T-helper 1 cell treated with Interleukin-12 subunit alpha and Interleukin-12 subunit beta and Interleukin-4 antibody, amounts not matched to agents 30 μg/mL and 1 μg/mL, for 36 hours (primary cell): ENCODE data around the gene SEMA3C.
A peak's percentile ranks its signal among the peaks of the same experiment; 100 is the strongest.
"Not testable (repeated sequence)": the region's sequence is repeated elsewhere in the genome, so short reads cannot be mapped to it uniquely, and the experiment has no call there.

Experiments used
- H3K27ac Mint-ChIP-seq: one replicate; pipeline ENCODE4 v1.8.0; 2021; ENCODE audit warnings: mild to moderate bottlenecking, mixed read lengths
- H3K27me3 Mint-ChIP-seq: one replicate; pipeline ENCODE4 v1.8.0; 2021; ENCODE audit warnings: low read depth, mixed read lengths
- H3K36me3 Mint-ChIP-seq: one replicate; pipeline ENCODE4 v1.8.0; 2021; ENCODE audit warnings: low read depth, mixed read lengths
- H3K4me1 Mint-ChIP-seq: one replicate; pipeline ENCODE4 v1.8.0; 2021; ENCODE audit warnings: low read depth, mixed read lengths
- H3K4me3 Mint-ChIP-seq: one replicate; pipeline ENCODE4 v1.8.0; 2021; ENCODE audit warnings: mild to moderate bottlenecking, moderate library complexity, mixed read lengths
- H3K9me3 Mint-ChIP-seq: one replicate; pipeline ENCODE4 v1.8.0; 2021; ENCODE audit warnings: mixed read lengths

SEMA3C gene

DNA sequence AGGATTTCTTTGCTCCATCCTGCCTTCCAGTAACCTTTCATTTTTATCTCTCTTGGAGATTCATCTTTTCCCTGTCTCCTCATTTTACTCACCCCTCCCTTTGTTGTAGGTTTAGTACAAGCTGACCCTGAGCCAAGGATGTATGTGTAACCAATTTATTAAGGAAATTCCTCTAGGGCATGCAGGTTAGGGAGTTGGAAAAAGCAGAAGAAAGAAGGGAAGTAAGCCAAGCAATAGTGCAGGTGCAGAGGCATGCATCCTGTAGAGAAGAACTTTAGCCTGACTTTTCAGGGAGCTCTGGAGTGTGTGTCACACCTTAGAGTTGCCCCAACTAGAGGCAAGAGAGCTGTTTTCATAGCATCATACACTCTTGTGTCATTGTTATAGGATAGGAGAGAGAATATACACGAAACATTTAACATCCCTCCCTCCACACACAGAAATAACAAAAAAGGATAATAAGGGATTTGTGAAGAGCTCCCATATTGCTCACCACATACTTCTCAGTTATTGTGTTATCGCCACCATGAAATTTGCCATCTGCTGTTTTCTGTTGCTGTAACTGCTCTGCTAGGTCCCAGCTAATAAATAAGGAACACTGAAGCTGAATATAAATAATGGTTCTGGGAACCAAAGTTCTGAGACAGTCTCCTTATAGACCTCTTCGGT, 21.8 kb upstream of the SEMA3C start:
- H3K27ac Mint-ChIP-seq: no peak overlapping the region
- no peaks in the 10 kb centered on the region for H3K27me3 Mint-ChIP-seq
- no peaks in the 10 kb centered on the region for H3K4me1 Mint-ChIP-seq
- H3K9me3 Mint-ChIP-seq: no peaks in the 10 kb centered on the region
- no peak overlapping the region for H3K4me3 Mint-ChIP-seq
- no peaks in the 10 kb centered on the region for H3K36me3 Mint-ChIP-seq

DNA sequence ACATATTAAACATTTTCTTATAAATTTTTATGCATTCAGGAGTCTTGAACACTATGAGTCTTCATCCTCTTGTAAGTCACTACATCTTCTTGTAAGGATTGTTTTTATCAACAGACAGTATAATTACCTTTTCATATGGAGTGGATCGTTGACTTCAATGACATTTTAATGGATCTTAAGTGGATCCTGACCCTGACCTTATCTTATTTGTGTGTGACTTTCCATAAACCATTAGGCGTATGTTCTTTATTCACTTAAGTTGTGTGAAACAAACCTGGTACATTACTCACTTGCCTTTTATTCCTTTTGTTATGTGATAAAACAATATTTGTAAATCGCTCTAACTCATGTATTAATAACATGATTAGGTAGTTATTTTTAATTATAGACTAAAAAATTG, 18.5 kb upstream of the SEMA3C start:
- no peaks in the 10 kb centered on the region for H3K36me3 Mint-ChIP-seq
- H3K27ac Mint-ChIP-seq: no peak overlapping the region
- no peaks in the 10 kb centered on the region for H3K27me3 Mint-ChIP-seq
- H3K9me3 Mint-ChIP-seq: no peaks in the 10 kb centered on the region
- no peaks in the 10 kb centered on the region for H3K4me1 Mint-ChIP-seq
- H3K4me3 Mint-ChIP-seq: no peak overlapping the region

DNA sequence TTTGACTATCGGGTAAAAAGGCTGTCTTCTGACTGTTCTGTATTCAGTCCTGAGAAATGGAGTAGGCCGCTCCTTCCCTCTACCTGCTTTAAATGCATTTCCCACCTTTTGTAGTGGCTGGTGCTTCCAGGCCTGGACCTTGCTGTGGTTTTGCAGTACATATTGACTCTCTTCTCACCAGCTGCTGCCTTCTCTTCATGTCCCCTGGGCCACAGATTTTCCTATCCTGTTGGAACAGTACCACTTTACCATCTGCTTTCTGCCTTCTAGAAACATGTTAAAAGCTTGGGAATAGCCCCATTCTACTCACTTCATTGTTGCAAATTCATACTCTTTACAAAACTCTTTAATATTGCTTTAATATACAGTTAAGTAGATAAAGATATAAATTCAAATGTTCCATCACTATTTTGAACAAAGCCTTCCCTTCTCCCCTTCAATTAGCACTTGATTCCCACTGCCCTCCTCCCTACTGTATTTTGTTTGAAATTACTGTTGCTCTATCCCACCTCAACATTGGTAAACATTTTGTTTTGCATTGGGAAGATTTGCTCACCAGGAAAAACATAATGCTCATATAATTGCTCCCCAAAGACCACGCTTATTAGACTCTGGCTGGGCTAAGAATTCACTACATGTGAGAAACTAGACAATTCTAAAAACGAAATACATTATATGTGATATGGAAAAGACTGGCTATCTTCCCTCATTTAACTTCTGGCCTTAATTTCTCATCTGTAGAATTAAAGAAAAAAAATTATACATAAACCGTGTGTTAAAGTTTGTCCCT, 17.3 kb upstream of the SEMA3C start:
- Mint-ChIP-seq H3K4me1 (no peaks in the 10 kb centered on the region), H3K36me3 (no peaks in the 10 kb centered on the region), H3K27me3 (no peaks in the 10 kb centered on the region), H3K4me3 (no peak overlapping the region), H3K9me3 (no peaks in the 10 kb centered on the region), H3K27ac (no peak overlapping the region)

DNA sequence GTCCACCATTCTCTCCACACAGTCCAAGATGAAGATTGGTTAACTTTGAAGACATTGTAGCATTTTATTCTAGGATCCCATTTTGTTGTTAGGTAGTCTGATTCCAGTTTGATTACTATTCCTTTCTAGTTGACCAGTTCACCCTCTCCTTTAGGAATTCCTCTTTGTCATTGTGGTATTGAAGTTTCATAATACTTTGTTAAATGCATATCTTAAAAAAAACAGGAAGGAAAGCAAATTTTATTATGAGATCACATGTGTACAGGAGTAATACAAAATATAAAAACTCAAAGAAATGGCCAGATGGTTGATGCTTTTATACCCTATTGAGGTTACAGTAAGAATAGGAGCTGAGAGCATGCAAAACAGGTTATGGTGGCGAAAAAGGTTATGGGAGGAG, 15.5 kb upstream of the SEMA3C start:
- Mint-ChIP-seq H3K36me3 (no peaks in the 10 kb centered on the region), H3K9me3 (no peaks in the 10 kb centered on the region), H3K4me3 (no peak overlapping the region), H3K27ac (no peak overlapping the region), H3K27me3 (no peaks in the 10 kb centered on the region), H3K4me1 (no peaks in the 10 kb centered on the region)

DNA sequence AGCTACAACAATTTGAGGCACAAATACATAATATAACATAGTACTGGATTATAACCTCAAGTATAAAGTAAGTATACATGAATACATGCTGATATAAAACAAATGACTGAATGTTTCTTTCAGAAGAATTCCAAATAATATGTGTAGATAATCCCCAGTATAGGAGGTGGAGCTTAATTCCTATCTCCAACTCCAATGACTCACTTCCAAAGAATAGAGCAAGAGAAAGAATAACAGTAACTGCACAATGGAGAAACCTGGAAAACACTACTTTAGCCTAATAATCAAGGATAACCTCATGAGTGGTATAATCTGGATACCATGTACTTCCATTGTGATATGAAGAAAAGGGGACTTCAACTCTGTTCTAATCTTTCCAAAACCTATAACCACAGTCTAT, 13.7 kb upstream of the SEMA3C start:
- no peaks in the 10 kb centered on the region for H3K9me3 Mint-ChIP-seq

DNA sequence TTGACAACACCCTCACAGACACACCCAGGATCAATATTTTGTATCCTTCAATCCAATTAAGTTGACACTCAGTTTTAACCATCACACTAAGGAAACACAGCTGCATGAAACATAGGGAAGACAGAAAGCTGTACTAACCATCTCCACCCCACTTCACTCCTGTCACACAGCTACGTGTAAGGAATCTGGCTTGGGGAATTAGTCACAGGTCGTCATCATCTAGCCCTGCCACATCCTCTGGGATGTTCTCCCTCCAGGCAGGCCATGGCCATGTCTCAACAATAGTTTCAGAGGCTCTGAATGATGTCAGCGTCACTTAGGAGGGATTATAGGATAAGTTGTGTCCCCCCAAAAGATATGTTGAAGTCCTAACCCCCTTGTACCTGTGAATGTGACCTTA, 10.8 kb upstream of the SEMA3C start:
- Mint-ChIP-seq H3K4me3 (no peak overlapping the region), H3K9me3 (no peaks in the 10 kb centered on the region), H3K27me3 (no peaks in the 10 kb centered on the region), H3K36me3 (no peaks in the 10 kb centered on the region), H3K4me1 (no peaks in the 10 kb centered on the region), H3K27ac (no peak overlapping the region)

More for the DNA sequence above, 13.7 kb upstream of the SEMA3C start:
- Mint-ChIP-seq H3K4me3 (no peak overlapping the region), H3K27ac (no peak overlapping the region), H3K36me3 (no peaks in the 10 kb centered on the region), H3K27me3 (no peaks in the 10 kb centered on the region), H3K4me1 (no peaks in the 10 kb centered on the region)

DNA sequence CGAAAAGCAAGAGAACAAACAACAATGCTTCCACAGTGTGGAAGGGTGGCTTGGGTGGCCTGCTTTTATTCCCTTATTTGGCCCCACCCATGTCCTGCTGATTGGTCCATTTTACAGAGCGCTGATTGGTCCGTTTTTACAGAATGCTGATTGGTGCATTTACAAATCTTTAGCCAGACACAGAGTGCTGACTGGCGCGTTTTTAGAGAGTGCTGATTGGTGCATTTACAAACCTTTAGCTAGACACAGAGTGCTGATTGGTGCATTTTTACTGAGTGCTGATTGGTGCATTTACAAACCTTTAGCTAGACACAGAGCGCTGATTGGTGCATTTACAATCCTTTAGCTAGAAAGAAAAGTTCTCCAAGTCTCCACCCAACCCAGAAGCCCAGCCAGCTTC, 8.1 kb upstream of the SEMA3C start:
- not testable (repeated sequence) for H3K36me3 Mint-ChIP-seq, H3K27ac Mint-ChIP-seq, H3K4me1 Mint-ChIP-seq, H3K4me3 Mint-ChIP-seq, H3K9me3 Mint-ChIP-seq, H3K27me3 Mint-ChIP-seq

DNA sequence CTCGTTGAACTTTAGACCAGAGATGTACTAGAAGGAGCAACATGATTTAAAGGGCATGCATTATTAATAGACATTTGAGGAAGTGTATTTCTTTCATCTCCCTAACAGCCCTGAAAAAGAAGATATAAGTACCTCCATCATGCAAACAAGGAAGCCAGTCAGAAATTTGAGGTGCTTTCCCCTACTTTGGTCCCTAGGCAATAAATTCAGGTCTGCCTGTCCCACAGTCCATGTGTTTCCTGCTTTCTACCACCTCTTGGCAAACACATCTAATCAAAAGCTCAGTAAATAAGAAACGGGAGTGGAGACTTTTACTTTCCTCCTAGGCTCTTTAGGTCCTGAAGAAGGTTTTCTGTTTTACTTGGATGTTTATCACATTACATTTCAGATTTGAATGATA, 5.2 kb upstream of the SEMA3C start:
- no peaks in the 10 kb centered on the region for H3K4me1 Mint-ChIP-seq
- no peak overlapping the region for H3K27ac Mint-ChIP-seq

DNA sequence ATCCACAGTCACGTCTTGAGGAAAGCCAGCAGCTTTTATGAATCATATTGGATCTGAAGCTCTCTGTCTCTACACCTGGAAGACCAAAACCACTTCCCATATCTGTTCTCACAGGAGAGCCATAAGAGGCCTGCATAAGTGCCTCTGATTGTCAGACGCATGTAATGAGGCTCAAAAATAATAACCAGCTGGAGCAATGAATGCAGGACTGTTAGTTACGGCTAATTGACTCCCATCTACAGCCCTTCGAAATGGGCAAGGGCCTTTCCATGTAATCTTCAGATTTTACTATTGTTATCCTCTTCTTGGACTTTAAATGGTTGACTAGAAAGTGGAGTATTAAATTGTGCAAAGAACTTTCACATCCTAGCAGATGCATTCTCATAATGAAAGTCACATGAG, 4.4 kb upstream of the SEMA3C start:
- no peaks in the 10 kb centered on the region for H3K36me3 Mint-ChIP-seq
- H3K9me3 Mint-ChIP-seq: no peaks in the 10 kb centered on the region
- H3K4me1 Mint-ChIP-seq: peaks cover 3% of the 10 kb centered on the region
- H3K27ac Mint-ChIP-seq: no peak overlapping the region
- H3K27me3 Mint-ChIP-seq: peaks cover 27% of the 10 kb centered on the region
- no peak overlapping the region for H3K4me3 Mint-ChIP-seq

More for the DNA sequence above, 5.2 kb upstream of the SEMA3C start:
- Mint-ChIP-seq H3K27me3 (peaks cover 22% of the 10 kb centered on the region), H3K36me3 (no peaks in the 10 kb centered on the region), H3K4me3 (no peak overlapping the region), H3K9me3 (no peaks in the 10 kb centered on the region)

DNA sequence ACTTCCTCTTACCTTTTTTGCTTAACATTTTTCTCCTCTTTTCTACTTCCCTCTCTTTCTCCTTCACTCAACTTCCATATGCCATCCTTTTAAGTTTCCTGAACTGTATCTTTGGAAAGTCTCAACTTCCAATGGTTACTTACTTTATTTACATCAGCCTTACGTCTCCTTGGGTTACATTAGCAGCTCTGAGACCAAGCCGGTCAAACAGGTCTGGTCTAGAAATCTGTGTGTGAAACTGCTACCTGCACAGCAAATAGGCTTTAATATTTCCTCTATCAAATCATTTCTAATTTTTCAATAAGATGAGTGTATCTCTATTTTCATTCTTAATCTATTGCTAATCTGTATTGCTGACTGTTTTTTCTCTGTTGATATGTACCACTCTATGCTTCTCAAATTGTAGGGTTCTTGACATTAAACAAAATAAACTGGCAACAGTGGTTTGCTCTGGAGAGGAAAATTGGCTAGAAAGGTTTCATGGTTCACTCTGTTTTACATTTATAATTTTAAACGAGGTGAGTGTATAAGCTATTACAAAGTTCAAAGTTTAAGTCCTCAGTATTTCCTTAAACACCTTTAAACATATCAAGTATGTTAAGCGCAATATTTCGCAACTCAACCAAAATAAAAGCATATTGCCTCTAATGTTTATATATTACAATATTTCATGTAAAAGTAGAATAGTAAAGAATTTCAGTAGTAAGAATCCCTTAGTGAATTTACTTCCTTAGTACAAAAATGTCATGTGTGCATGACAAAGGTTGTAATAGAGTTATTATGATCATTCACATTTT, 3.6 kb upstream of the SEMA3C start:
- H3K36me3 Mint-ChIP-seq: no peaks in the 10 kb centered on the region
- no peak overlapping the region for H3K27ac Mint-ChIP-seq
- H3K4me3 Mint-ChIP-seq: no peak overlapping the region
- peaks cover 33% of the 10 kb centered on the region for H3K27me3 Mint-ChIP-seq
- H3K9me3 Mint-ChIP-seq: no peaks in the 10 kb centered on the region
- H3K4me1 Mint-ChIP-seq: peaks cover 4% of the 10 kb centered on the region

DNA sequence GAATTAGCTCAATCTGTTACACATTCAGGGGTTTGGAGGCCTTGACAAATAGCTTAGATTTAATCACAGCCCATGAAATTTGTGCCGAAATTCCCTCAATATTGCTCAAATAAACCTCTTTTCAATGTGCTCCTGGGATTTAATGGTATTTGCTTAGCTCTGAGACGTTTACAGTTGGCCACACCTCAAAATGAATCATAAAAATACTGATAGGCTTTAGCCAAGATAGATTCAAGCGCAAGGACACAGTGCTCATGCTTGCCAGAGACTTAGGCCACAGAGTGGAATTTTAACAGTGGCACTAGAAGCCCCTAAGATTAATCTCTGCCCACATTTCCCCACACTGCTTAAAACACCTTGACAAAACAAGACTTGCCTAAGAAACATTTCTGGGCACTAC, 2.3 kb upstream of the SEMA3C start:
- H3K36me3 Mint-ChIP-seq: no peaks in the 10 kb centered on the region
- H3K9me3 Mint-ChIP-seq: no peaks in the 10 kb centered on the region
- peaks cover 4% of the 10 kb centered on the region for H3K4me1 Mint-ChIP-seq
- no peak overlapping the region for H3K4me3 Mint-ChIP-seq
- no peak overlapping the region for H3K27ac Mint-ChIP-seq
- peaks cover 42% of the 10 kb centered on the region for H3K27me3 Mint-ChIP-seq

DNA sequence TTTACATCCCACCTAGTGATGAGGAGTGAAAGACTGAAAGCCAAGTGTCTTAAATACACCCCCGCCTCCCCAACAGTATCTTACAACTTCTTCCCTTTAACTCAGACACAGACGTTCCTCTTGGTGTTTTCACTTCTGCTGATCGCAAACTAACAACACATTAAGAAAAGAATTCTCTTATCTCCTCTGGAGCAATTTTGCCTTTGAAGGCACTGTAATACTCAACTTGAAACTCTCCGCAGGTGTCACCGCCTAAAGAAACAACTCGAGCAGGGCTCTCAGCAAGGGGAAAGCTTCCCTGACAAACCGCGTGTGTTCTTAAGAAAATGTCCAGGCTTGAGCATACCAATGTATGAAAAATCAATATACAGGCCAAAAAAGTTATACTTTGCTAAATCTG, 452 bp downstream of the SEMA3C start:
- peaks cover 42% of the 10 kb centered on the region for H3K27me3 Mint-ChIP-seq
- no peaks in the 10 kb centered on the region for H3K36me3 Mint-ChIP-seq

DNA sequence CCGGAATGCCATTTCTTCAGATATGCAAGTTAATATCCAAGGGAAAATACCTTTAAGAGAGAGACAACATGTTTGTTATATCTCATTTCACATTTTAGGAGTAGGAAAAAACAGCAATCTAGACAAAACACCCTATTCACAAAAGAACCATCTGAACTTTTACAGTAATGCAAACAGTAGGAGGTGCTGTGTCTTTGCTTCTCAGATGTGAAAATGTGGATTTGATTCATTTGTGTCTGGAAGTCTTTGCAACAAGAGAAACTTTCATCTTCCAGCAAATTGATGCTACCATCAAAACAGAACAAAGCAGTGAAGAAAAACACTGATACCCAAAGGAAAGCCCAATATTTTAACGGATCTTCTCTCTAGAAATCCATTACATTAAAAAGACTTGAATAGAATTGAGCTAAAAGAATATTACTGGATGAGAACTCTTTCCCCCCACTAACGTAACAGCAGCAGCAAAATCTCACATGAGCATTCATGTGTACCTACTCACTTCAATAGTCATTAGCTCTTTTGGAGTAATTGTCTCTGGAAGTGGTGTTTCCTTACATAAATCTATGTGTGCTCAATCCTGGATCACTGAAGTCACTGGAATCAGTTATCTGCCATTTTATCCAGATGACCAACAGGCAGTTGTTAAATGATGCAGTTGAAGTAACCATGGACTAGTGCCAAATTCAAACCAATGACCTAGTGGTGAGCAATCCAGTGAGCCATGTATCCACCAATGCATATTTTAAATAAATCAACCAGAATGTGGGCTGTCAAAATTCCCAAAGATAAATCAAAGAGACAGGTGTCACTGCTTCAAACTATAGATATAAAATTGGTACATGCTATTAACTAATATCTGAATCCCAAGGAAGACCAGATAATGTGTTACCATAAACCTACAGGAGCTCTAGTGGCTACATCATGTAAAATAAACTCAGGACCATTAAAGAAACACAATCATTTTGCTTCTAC, 1.8 kb downstream of the SEMA3C start:
- no peak overlapping the region for H3K27ac Mint-ChIP-seq
- no peaks in the 10 kb centered on the region for H3K36me3 Mint-ChIP-seq
- H3K4me3 Mint-ChIP-seq: no peak overlapping the region
- H3K4me1 Mint-ChIP-seq: peaks cover 4% of the 10 kb centered on the region
- H3K27me3 Mint-ChIP-seq: peaks cover 38% of the 10 kb centered on the region
- no peaks in the 10 kb centered on the region for H3K9me3 Mint-ChIP-seq

More for the DNA sequence above, 452 bp downstream of the SEMA3C start:
- Mint-ChIP-seq H3K9me3 (no peaks in the 10 kb centered on the region), H3K4me1 (peaks cover 4% of the 10 kb centered on the region), H3K27ac (no peak overlapping the region), H3K4me3 (peak overlapping the region; percentile 1)

DNA sequence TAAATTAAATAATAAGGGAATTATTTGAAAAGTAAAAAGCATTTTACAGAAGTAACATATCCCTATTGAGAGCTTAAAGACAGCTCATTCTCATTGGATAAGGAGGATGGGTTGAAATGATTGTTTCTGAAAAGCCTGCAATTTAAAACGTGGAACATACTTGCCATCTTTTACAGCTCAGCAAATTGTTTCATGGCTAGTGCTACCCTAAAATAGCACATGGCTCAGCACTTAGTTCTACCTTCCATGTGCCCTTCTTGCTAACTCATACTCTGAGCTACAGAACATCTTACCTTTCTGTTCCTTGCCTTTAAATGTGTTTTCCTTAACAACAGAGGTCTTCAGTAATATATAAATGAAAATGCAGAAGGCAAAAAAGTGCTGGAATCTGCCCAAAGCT, 8.6 kb downstream of the SEMA3C start:
- H3K4me1 Mint-ChIP-seq: no peaks in the 10 kb centered on the region
- no peaks in the 10 kb centered on the region for H3K36me3 Mint-ChIP-seq
- no peak overlapping the region for H3K4me3 Mint-ChIP-seq
- H3K9me3 Mint-ChIP-seq: no peaks in the 10 kb centered on the region
- no peak overlapping the region for H3K27ac Mint-ChIP-seq
- no peaks in the 10 kb centered on the region for H3K27me3 Mint-ChIP-seq
